ENCODE data around the gene DUSP1.

GRCh38 chr5:172751761-172752510 is 19.1 kb downstream of the DUSP1 start:
- no peak for TF ChIP-seq POLR2A (IDR thresholded peaks at IDR 0.05; ENCODE audit: extremely low read depth, insufficient read length)
- no peak for TF ChIP-seq MAX (IDR thresholded peaks at IDR 0.05; ENCODE audit: low read depth, low read length)

All from NB4 (cell line).